MCF 10A (cell line): ENCODE data around the gene HAGHL. TPM values are rescaled to one million over a fixed set of nuclear protein-coding genes. Genes with fewer than 3 reads are reported as not detected.
A peak's percentile ranks its signal among the peaks of the same experiment; 100 is the strongest.

Experiments used
- BruUV-seq: library from RNA; stranded (reverse); fragments of 400-500 nt; replicated peaks from 2 replicates; lab custom pipeline; 2021; lab: Mats Ljungman, UMichigan
- CTCF ChIA-PET: fragments of 300-600 bp; sonication (Branson Sonifier 250); formaldehyde crosslinking; extraction: SDS; loops from one replicate; lab custom pipeline; 2021; ENCODE audit warnings: antibody characterized with exemption, inconsistent platforms; lab: Yijun Ruan, JAX
- POLR2A ChIA-PET: fragments of 300-600, 350-650 bp; sonication (Branson Sonifier 250); formaldehyde crosslinking; extraction: SDS; loops from one replicate; lab custom pipeline; 2020; ENCODE audit warnings: antibody characterized with exemption, inconsistent platforms; lab: Yijun Ruan, JAX
- DNase-seq: peaks from one replicate; pipeline ENCODE4 v3.0.0-alpha.2; 2018; ENCODE audit not compliant: unreplicated experiment
- H3K27ac Mint-ChIP-seq: one replicate; pipeline ENCODE4 v1.8.0; 2022; ENCODE audit warnings: mild to moderate bottlenecking, low read depth, mixed read lengths; ENCODE audit not compliant: unreplicated experiment
- H3K27me3 Mint-ChIP-seq: one replicate; pipeline ENCODE4 v1.8.0; 2022; ENCODE audit warnings: mixed read lengths; ENCODE audit not compliant: insufficient read depth, unreplicated experiment
- H3K36me3 Mint-ChIP-seq: one replicate; pipeline ENCODE4 v1.8.0; 2022; ENCODE audit warnings: mild to moderate bottlenecking, moderate library complexity, mixed read lengths; ENCODE audit not compliant: insufficient read depth, unreplicated experiment
- H3K4me1 Mint-ChIP-seq: one replicate; pipeline ENCODE4 v1.8.0; 2022; ENCODE audit warnings: mixed read lengths; ENCODE audit not compliant: insufficient read depth, unreplicated experiment
- H3K4me3 Mint-ChIP-seq: one replicate; pipeline ENCODE4 v1.8.0; 2022; ENCODE audit warnings: mild to moderate bottlenecking, moderate library complexity, mixed read lengths; ENCODE audit not compliant: unreplicated experiment
- H3K9me3 Mint-ChIP-seq: one replicate; pipeline ENCODE4 v1.8.0; 2022; ENCODE audit warnings: mixed read lengths; ENCODE audit not compliant: unreplicated experiment
- intact Hi-C: fragments of 100-400 bp; cut with micrococcal nuclease; formaldehyde crosslinking; loops from 2 replicates; pipeline ENCODE4 v1.14.1; 2022
- total RNA-seq: library from RNA; stranded (reverse); gene quantifications from 2 replicates; pipeline ENCODE4 v1.2.3, GENCODE V29; 2022
- TF ChIP-seq, protein P1 (sequence below): fragments of 200-600 bp; IDR thresholded peaks from one replicate; pipeline ENCODE4 v1.8.0; 2022; ENCODE audit warnings: antibody characterized with exemption, mild to moderate bottlenecking; ENCODE audit not compliant: unreplicated experiment

The HAGHL gene
- total RNA-seq, 1 experiment from 2014 or later, result 24.5 TPM

DNA sequence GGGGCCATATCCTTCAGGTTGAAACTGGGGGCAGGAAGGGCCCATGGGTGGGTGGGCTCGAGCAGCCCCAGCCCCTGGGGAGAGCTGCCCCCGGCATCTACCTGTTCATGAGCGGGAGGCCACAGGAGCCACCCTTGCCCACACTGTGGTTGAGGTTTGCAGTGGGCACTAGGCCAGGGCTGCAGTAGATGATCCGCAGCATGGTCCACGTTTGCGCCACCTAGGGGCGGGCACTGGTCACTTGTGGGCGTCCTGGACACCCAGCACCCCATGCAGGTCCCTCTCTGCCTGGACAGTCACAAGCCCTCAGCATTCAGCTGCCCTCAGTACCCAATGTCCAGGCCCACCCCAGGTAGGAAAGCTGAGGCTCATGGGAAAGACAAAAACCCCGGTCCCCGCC lies 40.9 kb upstream of the HAGHL start:
- H3K27ac Mint-ChIP-seq, result no peak overlapping the region
- TF ChIP-seq, protein P1, sequence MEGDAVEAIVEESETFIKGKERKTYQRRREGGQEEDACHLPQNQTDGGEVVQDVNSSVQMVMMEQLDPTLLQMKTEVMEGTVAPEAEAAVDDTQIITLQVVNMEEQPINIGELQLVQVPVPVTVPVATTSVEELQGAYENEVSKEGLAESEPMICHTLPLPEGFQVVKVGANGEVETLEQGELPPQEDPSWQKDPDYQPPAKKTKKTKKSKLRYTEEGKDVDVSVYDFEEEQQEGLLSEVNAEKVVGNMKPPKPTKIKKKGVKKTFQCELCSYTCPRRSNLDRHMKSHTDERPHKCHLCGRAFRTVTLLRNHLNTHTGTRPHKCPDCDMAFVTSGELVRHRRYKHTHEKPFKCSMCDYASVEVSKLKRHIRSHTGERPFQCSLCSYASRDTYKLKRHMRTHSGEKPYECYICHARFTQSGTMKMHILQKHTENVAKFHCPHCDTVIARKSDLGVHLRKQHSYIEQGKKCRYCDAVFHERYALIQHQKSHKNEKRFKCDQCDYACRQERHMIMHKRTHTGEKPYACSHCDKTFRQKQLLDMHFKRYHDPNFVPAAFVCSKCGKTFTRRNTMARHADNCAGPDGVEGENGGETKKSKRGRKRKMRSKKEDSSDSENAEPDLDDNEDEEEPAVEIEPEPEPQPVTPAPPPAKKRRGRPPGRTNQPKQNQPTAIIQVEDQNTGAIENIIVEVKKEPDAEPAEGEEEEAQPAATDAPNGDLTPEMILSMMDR, result peak; percentile 57
- DNase-seq, result peak; percentile 67
- BruUV-seq, result no TSS peak
- ChIA-PET POLR2A (interaction anchor here (1.1 to 1.3 kb wide), 5 partner anchors 9 to 34 kb away, joined by 3 to 6 read pairs (median 4); partner anchors contain the start of gene ANTKMT), CTCF (interaction anchor here (0.6 to 1.3 kb wide), 5 partner anchors 10 to 62 kb away, joined by 3 read pairs; no protein-coding TSS in a partner anchor)
- intact Hi-C loops, result no loop called here
- H3K36me3 Mint-ChIP-seq, result peaks cover 70% of the 10 kb centered on the region
- H3K27me3 Mint-ChIP-seq, result no peaks in the 10 kb centered on the region
- H3K9me3 Mint-ChIP-seq, result no peaks in the 10 kb centered on the region
- peak overlapping the region; percentile 76 for H3K4me3 Mint-ChIP-seq
- H3K4me1 Mint-ChIP-seq, result peaks cover 6% of the 10 kb centered on the region

DNA sequence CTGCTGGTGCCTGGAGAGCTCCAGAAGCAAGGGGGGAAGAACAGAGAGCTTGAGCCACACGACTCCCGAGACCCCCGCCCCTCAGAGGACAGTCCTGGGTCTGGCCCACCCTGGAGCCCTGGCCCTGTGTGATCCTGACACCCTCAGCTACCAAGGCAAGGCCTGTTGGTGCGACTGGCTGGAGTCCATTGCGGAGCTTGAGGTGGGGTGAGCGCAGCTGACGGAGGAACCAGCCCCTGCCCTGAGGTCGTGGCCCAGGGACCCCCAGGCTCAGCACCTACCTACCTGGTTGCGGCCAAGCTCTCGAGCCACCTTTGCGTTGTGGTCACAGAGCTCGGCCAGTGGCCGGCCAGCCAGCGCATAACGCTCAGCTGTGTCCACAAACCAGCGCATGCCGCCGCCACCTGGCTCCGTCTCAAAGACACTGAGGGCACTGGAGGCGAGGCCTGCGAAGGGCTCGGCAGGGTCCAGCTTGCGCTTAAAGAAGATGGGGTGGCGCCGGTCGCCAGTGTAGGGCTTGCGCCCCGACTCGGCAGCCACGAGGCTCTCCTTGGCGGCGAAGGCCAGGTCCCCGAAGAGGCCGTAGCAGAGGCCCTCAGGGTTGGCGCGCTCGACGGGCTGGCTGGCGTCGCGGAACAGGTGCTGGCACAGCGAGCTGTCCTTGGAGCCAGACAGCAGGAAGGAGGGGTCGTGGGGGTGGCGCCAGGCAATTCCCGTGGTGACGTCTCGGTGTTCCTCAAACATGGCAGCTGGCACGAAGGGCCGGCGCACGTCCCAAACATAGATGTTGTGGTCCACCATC lies 40.2 kb upstream of the HAGHL start:
- CTCF ChIA-PET, result interaction anchor here (0.8 to 1.3 kb wide), 7 partner anchors 8 to 63 kb away, joined by 3 to 4 read pairs (median 3); no protein-coding TSS in a partner anchor
- intact Hi-C loops, result no loop called here
- H3K27ac Mint-ChIP-seq, result no peak overlapping the region

DNA sequence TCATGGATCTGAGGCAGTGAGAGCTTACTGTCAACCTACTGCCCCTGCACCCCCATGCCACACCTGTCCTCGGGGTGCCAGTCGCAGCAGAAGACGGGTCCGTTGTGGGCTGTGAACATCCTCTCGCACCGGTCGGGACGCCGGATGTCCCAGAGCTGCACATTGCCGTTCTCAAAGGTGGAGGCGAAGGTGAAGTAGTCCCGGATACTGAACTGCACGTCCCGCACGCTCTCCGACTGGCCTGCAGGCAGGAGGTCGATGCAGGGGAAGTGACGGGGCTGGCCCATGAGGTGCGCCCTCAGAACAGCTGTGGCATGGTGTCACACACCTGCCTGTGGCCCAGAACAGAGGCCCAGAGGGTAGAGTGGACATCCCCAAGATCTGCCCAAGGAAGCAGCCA lies 39.4 kb upstream of the HAGHL start:
- H3K36me3 Mint-ChIP-seq, result peaks cover 67% of the 10 kb centered on the region
- ChIA-PET CTCF (interaction anchor here (0.7 to 1.3 kb wide), 5 partner anchors 8 to 54 kb away, joined by 3 to 4 read pairs (median 3); no protein-coding TSS in a partner anchor), POLR2A (interaction anchor here (0.6 kb wide), 1 partner anchor 98 kb away, joined by 3 read pairs; the partner anchor contains the start of gene RAB40C)
- intact Hi-C loops, result no loop called here
- DNase-seq, result no peak
- peaks cover 10% of the 10 kb centered on the region for H3K4me1 Mint-ChIP-seq
- no peaks in the 10 kb centered on the region for H3K9me3 Mint-ChIP-seq
- H3K27ac Mint-ChIP-seq, result no peak overlapping the region
- H3K4me3 Mint-ChIP-seq, result no peak overlapping the region
- no peaks in the 10 kb centered on the region for H3K27me3 Mint-ChIP-seq
- TF ChIP-seq, protein P1, result no peak
- BruUV-seq, result no TSS peak

More for the DNA sequence above, 40.2 kb upstream of the HAGHL start:
- Mint-ChIP-seq H3K4me3 (no peak overlapping the region), H3K9me3 (no peaks in the 10 kb centered on the region), H3K4me1 (peaks cover 6% of the 10 kb centered on the region), H3K36me3 (peaks cover 70% of the 10 kb centered on the region), H3K27me3 (no peaks in the 10 kb centered on the region)
- DNase-seq, result no peak
- TF ChIP-seq, protein P1, result no peak
- POLR2A ChIA-PET, result interaction anchor here (0.5 to 1.3 kb wide), 6 partner anchors 9 to 53 kb away, joined by 3 to 6 read pairs (median 4); partner anchors contain the start of gene ANTKMT
- BruUV-seq, result no TSS peak
